Measurements from ENCODE around the gene GAK.
"Not testable (repeated sequence)": the region's sequence is repeated elsewhere in the genome, so short reads cannot be mapped to it uniquely, and the experiment has no call there.

The GAK gene

GRCh38 chr4:931960-932712 is at the start of gene GAK, which contains the start of gene TMEM175:
TSS of gene GAK (minus strand) at chr4:932316. CDS start at chr4:932187, 129 bp downstream.
TSS of gene TMEM175 (plus strand) at chr4:932460. CDS start at chr4:947740, 15,280 bp downstream.
- peak; percentile 73 for DNase-seq (ENCODE audit: low read depth)
- TF ChIP-seq, protein P1, sequence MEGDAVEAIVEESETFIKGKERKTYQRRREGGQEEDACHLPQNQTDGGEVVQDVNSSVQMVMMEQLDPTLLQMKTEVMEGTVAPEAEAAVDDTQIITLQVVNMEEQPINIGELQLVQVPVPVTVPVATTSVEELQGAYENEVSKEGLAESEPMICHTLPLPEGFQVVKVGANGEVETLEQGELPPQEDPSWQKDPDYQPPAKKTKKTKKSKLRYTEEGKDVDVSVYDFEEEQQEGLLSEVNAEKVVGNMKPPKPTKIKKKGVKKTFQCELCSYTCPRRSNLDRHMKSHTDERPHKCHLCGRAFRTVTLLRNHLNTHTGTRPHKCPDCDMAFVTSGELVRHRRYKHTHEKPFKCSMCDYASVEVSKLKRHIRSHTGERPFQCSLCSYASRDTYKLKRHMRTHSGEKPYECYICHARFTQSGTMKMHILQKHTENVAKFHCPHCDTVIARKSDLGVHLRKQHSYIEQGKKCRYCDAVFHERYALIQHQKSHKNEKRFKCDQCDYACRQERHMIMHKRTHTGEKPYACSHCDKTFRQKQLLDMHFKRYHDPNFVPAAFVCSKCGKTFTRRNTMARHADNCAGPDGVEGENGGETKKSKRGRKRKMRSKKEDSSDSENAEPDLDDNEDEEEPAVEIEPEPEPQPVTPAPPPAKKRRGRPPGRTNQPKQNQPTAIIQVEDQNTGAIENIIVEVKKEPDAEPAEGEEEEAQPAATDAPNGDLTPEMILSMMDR (IDR thresholded peaks at IDR 0.05; ENCODE audit: control insufficient read depth, insufficient read depth, low read depth, low read length, missing control alignments): no peak

DNA sequence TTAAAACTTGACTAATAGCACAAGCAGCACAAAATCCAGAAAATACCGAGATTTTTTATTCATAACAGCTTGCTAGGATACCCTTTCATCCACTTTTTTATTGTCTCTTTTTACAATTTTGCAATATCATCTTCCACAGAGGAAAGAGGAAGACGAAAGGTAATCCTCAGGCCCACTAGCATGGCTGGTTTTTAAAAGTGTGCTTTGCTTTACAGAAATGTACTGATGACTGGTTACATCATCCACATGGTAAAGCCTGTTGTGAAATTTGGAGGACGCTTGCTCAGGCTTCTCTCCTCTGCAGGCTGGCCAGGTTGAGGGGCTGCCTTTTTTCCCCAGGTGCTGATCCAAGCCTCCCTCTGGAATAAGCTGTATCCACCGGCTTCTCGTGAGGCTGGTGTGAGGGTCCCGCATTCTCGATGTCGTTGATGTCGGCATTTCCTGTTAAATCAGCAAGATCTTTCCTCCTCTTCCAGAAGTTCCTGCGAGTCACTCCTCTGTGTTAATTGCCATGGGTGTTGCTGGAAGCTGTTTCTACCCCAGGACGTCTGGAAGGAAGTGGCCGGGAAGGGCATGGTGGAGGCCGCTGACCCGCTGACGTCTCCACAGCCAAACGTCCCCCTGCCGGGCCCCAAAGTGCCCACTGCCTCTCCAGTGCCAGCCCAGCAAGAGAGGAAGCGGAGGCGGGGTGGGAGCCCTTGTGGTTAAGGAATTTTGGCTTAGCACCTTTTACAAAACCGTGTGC is 47.0 kb upstream of the GAK start:
- TF ChIP-seq, protein P1 (IDR thresholded peaks at IDR 0.05; ENCODE audit: control insufficient read depth, insufficient read depth, low read depth, low read length, missing control alignments): no peak
- no peak overlapping the region for H3K4me3 ChIP-seq (ENCODE audit: control insufficient read depth, low read depth, low read length)
- DNase-seq (ENCODE audit: low read depth): no peak

More at GRCh38 chr4:931960-932712, at the start of gene GAK, which contains the start of gene TMEM175:
- H3K4me3 ChIP-seq (ENCODE audit: control insufficient read depth, low read depth, low read length): peak within 1 kb of the TSS; percentile 99

DNA sequence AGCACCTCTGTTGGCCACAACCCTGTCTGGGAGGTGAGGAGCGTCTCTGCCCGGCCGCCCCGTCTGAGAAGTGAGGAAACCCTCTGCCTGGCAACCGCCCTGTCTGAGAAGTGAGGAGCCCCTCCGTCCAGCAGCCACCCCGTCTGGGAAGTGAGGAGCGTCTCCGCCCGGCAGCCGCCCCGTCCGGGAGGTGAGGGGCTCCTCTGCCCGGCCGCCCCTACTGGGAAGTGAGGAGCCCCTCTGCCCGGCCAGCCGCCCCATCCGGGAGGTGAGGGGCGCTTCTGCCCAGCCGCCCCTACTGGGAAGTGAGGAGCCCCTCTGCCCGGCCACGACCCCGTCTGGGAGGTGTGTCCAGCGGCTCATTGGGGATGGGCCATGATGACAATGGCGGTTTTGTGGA is 43.9 kb upstream of the GAK start:
- not testable (repeated sequence) for H3K4me3 ChIP-seq (ENCODE audit: control insufficient read depth, low read depth, low read length); DNase-seq (ENCODE audit: low read depth)

DNA sequence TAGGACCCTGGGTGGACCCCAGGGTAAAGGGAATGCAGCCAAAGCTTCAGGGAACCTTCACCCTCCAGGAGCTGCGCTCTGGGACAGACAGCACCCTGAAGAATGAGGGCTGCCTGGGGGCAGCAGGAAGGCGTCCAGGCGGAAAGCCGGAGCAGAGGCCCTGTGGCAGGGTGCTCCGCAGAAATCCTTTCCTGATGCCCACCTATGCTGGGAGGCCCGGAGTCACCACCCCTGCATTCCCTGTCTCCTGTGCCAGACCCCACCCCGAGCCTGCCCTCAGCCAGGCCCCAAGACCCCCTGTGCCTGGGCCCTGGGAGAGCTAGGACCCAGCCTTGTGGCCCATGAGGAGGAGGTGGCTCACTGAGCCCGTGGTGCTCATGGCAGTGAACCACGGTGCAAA is 42.6 kb upstream of the GAK start:
- H3K4me3 ChIP-seq (ENCODE audit: control insufficient read depth, low read depth, low read length): no peak overlapping the region
- TF ChIP-seq, protein P1 (IDR thresholded peaks at IDR 0.05; ENCODE audit: control insufficient read depth, insufficient read depth, low read depth, low read length, missing control alignments): no peak
- DNase-seq (ENCODE audit: low read depth): no peak

- TF ChIP-seq, protein P1 (IDR thresholded peaks at IDR 0.05; ENCODE audit: control insufficient read depth, insufficient read depth, low read depth, low read length, missing control alignments): no peak
- H3K4me3 ChIP-seq (ENCODE audit: control insufficient read depth, low read depth, low read length): peak within 1 kb of the TSS; percentile 69
- peak; percentile 18 for DNase-seq (ENCODE audit: low read depth)
Measured at GRCh38 chr4:973431-974397, 41.6 kb upstream of the GAK start, which contains the start of gene DGKQ. TSS of gene DGKQ (minus strand) at chr4:973569. CDS start at chr4:973482, 87 bp downstream.

- peak overlapping the region; percentile 69 for H3K4me3 ChIP-seq (ENCODE audit: control insufficient read depth, low read depth, low read length)
- no peak for DNase-seq (ENCODE audit: low read depth)
- TF ChIP-seq, protein P1 (IDR thresholded peaks at IDR 0.05; ENCODE audit: control insufficient read depth, insufficient read depth, low read depth, low read length, missing control alignments): no peak
Measured at GRCh38 chr4:972651-973424, 40.7 kb upstream of the GAK start.

All from AG09309 (cell line).